ENCODE results near the gene PLA1A.

Gene PLA1A

GRCh38 chr3:119585208-119585607 lies 12.5 kb upstream of the PLA1A start:
- no peak overlapping the region for H2AFZ ChIP-seq (ENCODE audit: low read length)
- H3K9me3 ChIP-seq (ENCODE audit: low read length) = no peaks in the 10 kb centered on the region; the same call in 1 of the 2 replicates
- H3K27ac ChIP-seq (ENCODE audit: low read depth, low read length, poor library complexity, severe bottlenecking) = no peak overlapping the region
- no peaks in the 10 kb centered on the region for H4K20me1 ChIP-seq (ENCODE audit: insufficient read depth, low read length)
- no peaks in the 10 kb centered on the region for H3K36me3 ChIP-seq (ENCODE audit: insufficient read depth, low read length)
- no peaks in the 10 kb centered on the region for H3K27me3 ChIP-seq (ENCODE audit: insufficient read depth, low read length)
- no peaks in the 10 kb centered on the region for H3K9me2 ChIP-seq (ENCODE audit: low read depth, low read length)
- no peak overlapping the region for H3K4me3 ChIP-seq (ENCODE audit: low read depth, low read length, poor library complexity, severe bottlenecking)
- TF ChIP-seq CTCF (IDR thresholded peaks at IDR 0.05; ENCODE audit: low read length) = no peak
- TF ChIP-seq EZH2 (IDR thresholded peaks at IDR 0.05; ENCODE audit: borderline replicate concordance, low read length) = no peak
- H3K4me1 ChIP-seq (ENCODE audit: insufficient read depth, low read length, severe bottlenecking) = peaks cover 5% of the 10 kb centered on the region
- H3K9ac ChIP-seq (ENCODE audit: low read length) = no peak overlapping the region
- H3K79me2 ChIP-seq (ENCODE audit: insufficient read depth, low read length) = no peaks in the 10 kb centered on the region
- H3K4me2 ChIP-seq (ENCODE audit: low read length) = no peak overlapping the region
- H3F3A ChIP-seq (ENCODE audit: insufficient read depth, low read length) = no peaks in the 10 kb centered on the region

- H3F3A ChIP-seq (ENCODE audit: insufficient read depth, low read length) = no peaks in the 10 kb centered on the region
- no peak overlapping the region for H2AFZ ChIP-seq (ENCODE audit: low read length)
- no peak overlapping the region for H3K4me2 ChIP-seq (ENCODE audit: low read length)
- TF ChIP-seq EZH2 (IDR thresholded peaks at IDR 0.05; ENCODE audit: borderline replicate concordance, low read length) (no peak), CTCF (IDR thresholded peaks at IDR 0.05; ENCODE audit: low read length) (no peak)
- no peaks in the 10 kb centered on the region for H4K20me1 ChIP-seq (ENCODE audit: insufficient read depth, low read length)
- no peaks in the 10 kb centered on the region for H3K4me1 ChIP-seq (ENCODE audit: insufficient read depth, low read length, severe bottlenecking)
- 0 out of 2 replicates have a peak, but pooled peaks cover 7% of the 10 kb centered on the region for H3K27me3 ChIP-seq (ENCODE audit: insufficient read depth, low read length)
- no peaks in the 10 kb centered on the region for H3K9me2 ChIP-seq (ENCODE audit: low read depth, low read length)
- no peak overlapping the region for H3K27ac ChIP-seq (ENCODE audit: low read depth, low read length, poor library complexity, severe bottlenecking)
- H3K36me3 ChIP-seq (ENCODE audit: insufficient read depth, low read length) = no peaks in the 10 kb centered on the region; the same call in 1 of the 2 replicates
- no peak overlapping the region for H3K4me3 ChIP-seq (ENCODE audit: low read depth, low read length, poor library complexity, severe bottlenecking)
- no peaks in the 10 kb centered on the region; the same call in 1 of the 2 replicates for H3K9me3 ChIP-seq (ENCODE audit: low read length)
- no peaks in the 10 kb centered on the region for H3K79me2 ChIP-seq (ENCODE audit: insufficient read depth, low read length)
- no peak overlapping the region for H3K9ac ChIP-seq (ENCODE audit: low read length)
Measured at GRCh38 chr3:119585856-119586570, 11.7 kb upstream of the PLA1A start.

- no peak overlapping the region for H3K27ac ChIP-seq (ENCODE audit: low read depth, low read length, poor library complexity, severe bottlenecking)
- H4K20me1 ChIP-seq (ENCODE audit: insufficient read depth, low read length) = no peaks in the 10 kb centered on the region
- no peak overlapping the region for H3K4me2 ChIP-seq (ENCODE audit: low read length)
- no peaks in the 10 kb centered on the region for H3K79me2 ChIP-seq (ENCODE audit: insufficient read depth, low read length)
- no peak overlapping the region for H2AFZ ChIP-seq (ENCODE audit: low read length)
- no peaks in the 10 kb centered on the region; the same call in 1 of the 2 replicates for H3K36me3 ChIP-seq (ENCODE audit: insufficient read depth, low read length)
- H3K9me2 ChIP-seq (ENCODE audit: low read depth, low read length) = no peaks in the 10 kb centered on the region
- TF ChIP-seq CTCF (IDR thresholded peaks at IDR 0.05; ENCODE audit: low read length) (no peak), EZH2 (IDR thresholded peaks at IDR 0.05; ENCODE audit: borderline replicate concordance, low read length) (no peak)
- H3F3A ChIP-seq (ENCODE audit: insufficient read depth, low read length) = no peaks in the 10 kb centered on the region
- no peak overlapping the region for H3K9ac ChIP-seq (ENCODE audit: low read length)
- no peaks in the 10 kb centered on the region; the same call in 1 of the 2 replicates for H3K9me3 ChIP-seq (ENCODE audit: low read length)
- H3K27me3 ChIP-seq (ENCODE audit: insufficient read depth, low read length) = 0 out of 2 replicates have a peak, but pooled peaks cover 7% of the 10 kb centered on the region
- no peak overlapping the region for H3K4me3 ChIP-seq (ENCODE audit: low read depth, low read length, poor library complexity, severe bottlenecking)
- H3K4me1 ChIP-seq (ENCODE audit: insufficient read depth, low read length, severe bottlenecking) = no peaks in the 10 kb centered on the region
Measured at GRCh38 chr3:119586733-119587172, 10.9 kb upstream of the PLA1A start.
